ENCODE measurements around the gene SERPINA12.

The SERPINA12 gene

GRCh38 chr14:94509356-94509755 is at the start of gene SERPINA12:
Gene SERPINA12 (minus strand): TSS chr14:94509469. CDS start chr14:94498397, 11,072 bp downstream.
- no peak for DNase-seq

GRCh38 chr14:94558842-94559241 is 49.6 kb upstream of the SERPINA12 start:
- no peak for DNase-seq

- DNase-seq: no peak
Measured at GRCh38 chr14:94557327-94557726, 48.1 kb upstream of the SERPINA12 start.

GRCh38 chr14:94555991-94556390 is 46.7 kb upstream of the SERPINA12 start:
- no peak for DNase-seq

GRCh38 chr14:94550041-94550440 is 40.8 kb upstream of the SERPINA12 start:
- DNase-seq: no peak

- DNase-seq: peak; percentile 24 to 36
Measured at GRCh38 chr14:94548999-94549985, 40.0 kb upstream of the SERPINA12 start.

- no peak for DNase-seq
Measured at GRCh38 chr14:94548131-94548998, 39.1 kb upstream of the SERPINA12 start.

- DNase-seq: no peak
Measured at GRCh38 chr14:94547726-94548125, 38.5 kb upstream of the SERPINA12 start.

- no peak for DNase-seq
Measured at GRCh38 chr14:94547151-94547680, 37.9 kb upstream of the SERPINA12 start.

- no peak for DNase-seq
Measured at GRCh38 chr14:94545131-94545841, 36.0 kb upstream of the SERPINA12 start.

- DNase-seq: no peak
Measured at GRCh38 chr14:94544726-94545125, 35.5 kb upstream of the SERPINA12 start.

- no peak for DNase-seq
Measured at GRCh38 chr14:94543449-94544124, 34.3 kb upstream of the SERPINA12 start.

- no peak for DNase-seq
Measured at GRCh38 chr14:94542811-94543440, 33.7 kb upstream of the SERPINA12 start.

GRCh38 chr14:94542111-94542810 is 33.0 kb upstream of the SERPINA12 start:
- DNase-seq: no peak

GRCh38 chr14:94541234-94541975 is 32.1 kb upstream of the SERPINA12 start:
- no peak for DNase-seq

- DNase-seq: no peak
Measured at GRCh38 chr14:94540031-94540794, 30.9 kb upstream of the SERPINA12 start.

- no peak for DNase-seq
Measured at GRCh38 chr14:94539181-94539580, 29.9 kb upstream of the SERPINA12 start.

GRCh38 chr14:94538070-94538740 is 28.9 kb upstream of the SERPINA12 start:
- no peak for DNase-seq

GRCh38 chr14:94536836-94537235 is 27.6 kb upstream of the SERPINA12 start:
- no peak for DNase-seq

Data from NCI-H2081 (cell line).